ENCODE data around the gene CIDEB. TPM values are rescaled to one million over a fixed set of nuclear protein-coding genes. Genes with fewer than 3 reads are reported as not detected.

The CIDEB gene, protein sequence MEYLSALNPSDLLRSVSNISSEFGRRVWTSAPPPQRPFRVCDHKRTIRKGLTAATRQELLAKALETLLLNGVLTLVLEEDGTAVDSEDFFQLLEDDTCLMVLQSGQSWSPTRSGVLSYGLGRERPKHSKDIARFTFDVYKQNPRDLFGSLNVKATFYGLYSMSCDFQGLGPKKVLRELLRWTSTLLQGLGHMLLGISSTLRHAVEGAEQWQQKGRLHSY
- 1.7 and 1.8 TPM in 2 replicates for total RNA-seq

DNA sequence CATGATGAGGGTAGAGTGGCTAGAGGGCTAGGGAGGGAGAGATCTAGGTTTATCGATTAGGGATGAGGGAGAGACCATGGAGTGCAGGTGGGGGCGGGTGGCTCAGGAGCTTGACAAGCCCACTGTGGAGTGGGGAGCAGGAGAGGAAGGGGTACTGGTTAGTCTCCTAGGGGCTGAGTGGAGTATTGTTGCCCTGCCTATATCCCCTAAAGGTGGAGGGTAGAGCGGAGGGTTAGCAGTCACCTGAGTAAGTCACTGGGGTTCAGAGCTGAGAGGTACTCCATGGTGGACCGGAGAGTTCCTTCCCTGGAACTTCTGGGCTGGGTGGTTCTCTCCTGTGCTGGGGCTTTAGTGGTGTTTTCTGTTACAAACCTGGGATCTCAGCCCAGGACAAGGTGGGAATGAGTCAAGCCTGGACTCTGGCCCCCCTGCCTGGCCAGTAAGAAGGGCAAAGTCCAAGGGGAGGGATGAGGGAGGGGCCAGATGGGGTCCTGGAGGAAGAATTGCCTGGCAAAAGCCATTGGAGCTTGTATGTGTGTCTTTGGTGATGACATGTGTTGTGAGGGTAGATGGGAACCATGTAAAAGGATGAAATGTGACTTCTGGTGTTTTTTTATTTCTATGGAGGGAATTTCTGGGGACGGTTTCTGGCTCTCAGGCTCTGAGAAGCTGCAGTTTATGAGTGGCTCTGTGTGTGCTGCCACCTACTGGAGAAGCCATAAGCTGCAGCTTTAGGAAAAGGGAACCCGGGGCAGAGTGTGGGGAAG lies at the start of gene CIDEB:
CIDEB (minus strand) TSS at position 403 of the 767 bp plus-strand sequence; CDS start at position 284, 119 bp downstream.

GRCh38 chr14:24339284-24340151 lies 31.7 kb upstream of the CIDEB start, which contains the start of gene RIPK3:
RIPK3 (minus strand) TSS chr14:24339991; CDS start chr14:24339826, 165 bp downstream.

DNA sequence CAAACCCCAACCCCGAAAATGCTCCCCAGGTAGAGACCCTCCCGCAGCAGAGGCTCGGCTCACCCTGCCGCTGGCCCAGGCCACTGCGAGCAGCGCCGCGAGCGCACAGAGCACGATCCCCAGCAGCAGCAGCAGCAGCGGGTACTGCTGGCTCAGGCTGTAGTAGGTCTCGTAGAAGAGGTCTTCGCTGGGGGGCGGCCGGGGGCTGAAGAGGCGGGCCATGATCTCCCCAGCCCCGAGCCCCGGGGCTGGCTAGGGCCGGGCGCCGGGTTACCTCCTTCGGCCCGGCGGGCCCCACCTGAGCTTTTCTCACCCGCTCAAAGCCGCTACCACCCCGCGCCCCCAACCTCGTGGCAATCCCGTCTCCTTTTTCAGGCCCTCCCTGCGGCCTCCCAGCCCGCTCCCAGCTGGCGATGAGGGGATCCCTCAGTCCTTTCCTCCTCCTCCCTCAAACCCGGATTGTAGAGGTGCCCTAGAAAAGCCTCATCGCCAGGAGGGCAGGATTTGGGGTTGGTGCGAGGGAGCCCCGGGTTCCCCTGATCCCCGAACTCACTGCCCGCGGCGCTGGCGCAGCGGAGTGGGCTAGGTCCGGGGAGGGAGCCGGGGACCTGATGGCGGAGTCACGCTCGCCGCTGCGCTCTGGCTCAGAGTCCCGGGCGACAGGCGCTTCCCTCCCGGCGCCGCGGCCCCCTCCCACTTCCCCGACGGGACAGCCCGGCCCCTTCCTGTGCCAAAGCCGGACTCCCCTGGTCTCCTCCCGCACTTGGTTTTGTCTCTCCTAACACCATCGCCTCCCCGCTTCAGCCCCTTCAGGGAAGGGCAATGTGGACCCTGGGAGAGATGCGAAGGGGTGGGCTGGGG lies 26.9 kb upstream of the CIDEB start, which contains the start of gene ADCY4:
ADCY4 (minus strand) TSS at position 641 of the 861 bp plus-strand sequence; CDS start at position 222, 419 bp downstream.

GRCh38 chr14:24310646-24311604 lies 3.1 kb upstream of the CIDEB start, which contains the start of gene LTB4R:
LTB4R (plus strand) TSS chr14:24311502; CDS start chr14:24315652, 4,150 bp downstream.

GRCh38 chr14:24309538-24310264 lies 1.9 kb upstream of the CIDEB start, which contains the start of gene LTB4R2:
LTB4R2 (plus strand) TSS chr14:24310140; CDS start chr14:24310665, 525 bp downstream.

DNA sequence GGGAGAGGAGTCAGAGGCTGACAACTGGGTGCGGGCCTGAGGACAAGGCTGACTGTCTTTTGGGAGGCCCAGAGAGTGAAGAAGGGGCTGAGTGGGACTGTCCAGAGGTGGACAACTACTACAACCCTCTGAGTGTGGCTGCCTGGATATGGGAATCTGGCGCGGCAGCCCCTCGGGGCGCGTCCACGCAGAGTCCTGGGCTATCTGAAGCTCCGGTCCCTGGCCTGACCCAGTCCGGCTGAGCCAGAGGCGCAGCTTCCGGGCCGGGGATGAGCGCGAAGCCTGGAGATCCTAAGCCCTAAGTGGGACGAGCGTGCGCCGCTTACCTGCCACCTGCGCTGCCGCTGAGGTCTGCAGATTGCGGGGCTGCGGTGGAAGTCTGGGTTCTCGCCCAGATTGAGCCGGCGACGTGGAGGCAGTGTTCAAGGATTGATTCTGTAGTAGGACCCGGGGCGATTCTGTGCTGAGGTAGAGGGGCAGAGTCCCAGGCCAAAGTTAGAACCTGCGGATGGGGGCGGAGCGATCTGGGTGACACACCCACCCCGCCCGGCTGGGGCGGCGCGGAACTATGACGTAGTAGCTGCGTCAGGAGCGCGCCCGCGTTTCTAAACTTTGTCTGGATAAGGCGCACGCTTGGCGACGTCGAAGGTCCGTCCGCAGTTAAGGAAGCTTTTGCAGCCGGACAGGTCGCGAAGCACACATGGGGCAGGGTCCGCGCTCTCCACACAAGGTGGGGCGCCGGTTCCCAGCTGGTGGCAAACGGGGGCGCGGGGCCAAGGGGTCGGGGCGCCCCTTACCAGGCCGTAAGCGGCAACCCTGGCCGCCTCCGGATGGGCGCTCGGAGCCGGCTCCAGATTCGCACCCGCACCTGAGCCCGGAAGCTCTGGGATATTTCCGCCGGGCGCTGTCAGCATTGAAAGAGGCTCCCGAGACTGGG lies 8.3 kb downstream of the CIDEB start, which contains the start of the genes DHRS1 and NOP9:
DHRS1 (minus strand) TSS at position 526 of the 937 bp plus-strand sequence. CDS start 674 bp downstream, outside the sequence.
NOP9 (plus strand) TSS at position 596 of the 937 bp plus-strand sequence; CDS start at position 701, 105 bp downstream.

DNA sequence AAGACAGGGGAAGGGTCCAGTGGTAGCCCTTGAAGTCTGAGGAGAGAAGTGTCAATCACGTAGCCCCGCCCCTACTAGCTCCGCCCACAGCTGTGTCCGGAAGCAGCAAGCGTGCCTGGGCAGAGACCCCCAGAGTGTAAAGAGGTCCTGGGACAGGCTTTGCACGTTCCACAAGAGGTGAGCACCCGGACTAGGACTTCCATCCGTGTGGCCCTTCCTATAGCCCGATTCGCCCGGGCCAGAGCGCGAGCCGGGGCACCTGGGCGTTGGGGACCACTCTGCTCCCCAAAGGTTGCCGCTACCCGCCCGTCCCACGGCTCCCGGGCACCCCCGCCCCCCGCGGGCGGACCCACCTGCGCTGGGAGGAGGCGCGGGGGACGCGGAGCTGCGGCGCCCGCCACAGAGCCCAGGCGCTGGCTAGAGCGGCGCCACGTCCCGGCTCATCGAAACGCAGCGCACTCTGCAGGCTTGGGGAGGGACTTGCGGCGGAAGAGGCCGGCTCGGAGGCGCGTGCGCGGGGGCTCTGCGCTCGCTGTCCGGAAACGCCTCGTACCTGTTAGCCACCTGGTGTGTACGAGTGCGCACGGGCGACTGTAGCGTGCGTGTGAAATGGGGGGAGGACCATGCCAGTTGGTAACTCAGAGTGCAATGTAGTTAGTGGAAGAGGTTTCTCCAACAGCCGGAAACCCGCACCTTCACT lies 36.5 kb downstream of the CIDEB start, which contains the start of gene RABGGTA:
RABGGTA (minus strand) TSS at position 464 of the 700 bp plus-strand sequence. CDS start 482 bp downstream, outside the sequence.

GRCh38 chr14:24262821-24263733 lies 44.7 kb downstream of the CIDEB start, which contains the start of gene TGM1:
TGM1 (minus strand) TSS chr14:24263177; CDS start chr14:24262352, 825 bp downstream.

Other genes with a start within 250 kb of the CIDEB start
- not detected in 2 replicates for gene CPNE6, start 236.4 kb downstream of the CIDEB start, total RNA-seq
- gene PCK2, start 213.7 kb downstream of the CIDEB start, total RNA-seq: 8.2 and 11.6 TPM in 2 replicates
- gene DCAF11, start 193.2 kb downstream of the CIDEB start, total RNA-seq: 41.8 and 49.5 TPM in 2 replicates
- 0.73 and 0.75 TPM in 2 replicates for gene NRL, start 193.0 kb downstream of the CIDEB start, total RNA-seq
- gene FITM1, start 177.3 kb downstream of the CIDEB start, total RNA-seq: 0.20 TPM in 1 of 2 replicates, not detected in the other
- 123 and 136 TPM in 2 replicates for gene PSME1, start 171.8 kb downstream of the CIDEB start, total RNA-seq
- 8.3 and 10.2 TPM in 2 replicates for gene EMC9, start 166.4 kb downstream of the CIDEB start, total RNA-seq
- 52.9 and 82.8 TPM in 2 replicates for gene PSME2, start 161.4 kb downstream of the CIDEB start, total RNA-seq
- gene RNF31, start 160.5 kb downstream of the CIDEB start, total RNA-seq: 50.1 and 66.3 TPM in 2 replicates
- 30.3 and 35.5 TPM in 2 replicates for gene IRF9, start 146.7 kb downstream of the CIDEB start, total RNA-seq
- gene REC8, start 135.9 kb downstream of the CIDEB start, total RNA-seq: 0.25 and 1.1 TPM in 2 replicates
- 33.4 and 39.3 TPM in 2 replicates for gene IPO4, start 119.2 kb downstream of the CIDEB start, total RNA-seq
- gene TM9SF1, start 112.5 kb downstream of the CIDEB start, total RNA-seq: 73.6 and 75.1 TPM in 2 replicates
- gene TSSK4, start 102.3 kb downstream of the CIDEB start, total RNA-seq: not detected in 2 replicates
- gene CHMP4A, start 94.5 kb downstream of the CIDEB start, total RNA-seq: 31.4 and 43.9 TPM in 2 replicates
- 10.2 and 11.2 TPM in 2 replicates for gene MDP1, start 91.9 kb downstream of the CIDEB start, total RNA-seq
- 96.5 and 125 TPM in 2 replicates for gene NEDD8, start 75.6 kb downstream of the CIDEB start, total RNA-seq
- 49.8 and 65.4 TPM in 2 replicates for gene GMPR2, start 75.0 kb downstream of the CIDEB start, total RNA-seq
- gene TINF2, start 65.4 kb downstream of the CIDEB start, total RNA-seq: 22.0 and 32.4 TPM in 2 replicates
- gene TGM1, start 44.8 kb downstream of the CIDEB start, total RNA-seq: 0.06 and 0.73 TPM in 2 replicates
- 13.7 and 17.5 TPM in 2 replicates for gene RABGGTA, start 36.4 kb downstream of the CIDEB start, total RNA-seq
- gene DHRS1, start 8.2 kb downstream of the CIDEB start, total RNA-seq: 10.7 and 26.9 TPM in 2 replicates
- gene NOP9, start 8.1 kb downstream of the CIDEB start, total RNA-seq: 9.2 and 9.9 TPM in 2 replicates
- 1.9 and 2.6 TPM in 2 replicates for gene LTB4R2, start 2.2 kb upstream of the CIDEB start, total RNA-seq
- gene LTB4R, start 3.5 kb upstream of the CIDEB start, total RNA-seq: 0.59 and 1.1 TPM in 2 replicates
- gene ADCY4, start 27.1 kb upstream of the CIDEB start, total RNA-seq: 0.94 and 2.1 TPM in 2 replicates
- 1.1 and 2.2 TPM in 2 replicates for gene RIPK3, start 32.0 kb upstream of the CIDEB start, total RNA-seq
- gene NFATC4, start 60.2 kb upstream of the CIDEB start, total RNA-seq: 51.0 and 54.5 TPM in 2 replicates
- 7.6 and 9.5 TPM in 2 replicates for gene NYNRIN, start 91.0 kb upstream of the CIDEB start, total RNA-seq
- 6.6 and 15.3 TPM in 2 replicates for gene CBLN3, start 121.7 kb upstream of the CIDEB start, total RNA-seq
- 25.8 and 30.0 TPM in 2 replicates for gene KHNYN, start 122.0 kb upstream of the CIDEB start, total RNA-seq
- gene SDR39U1, start 134.8 kb upstream of the CIDEB start, total RNA-seq: 16.9 and 19.3 TPM in 2 replicates
- not detected in 2 replicates for gene CMA1, start 200.3 kb upstream of the CIDEB start, total RNA-seq